ENCODE data around the gene SYNGR3.

DNA sequence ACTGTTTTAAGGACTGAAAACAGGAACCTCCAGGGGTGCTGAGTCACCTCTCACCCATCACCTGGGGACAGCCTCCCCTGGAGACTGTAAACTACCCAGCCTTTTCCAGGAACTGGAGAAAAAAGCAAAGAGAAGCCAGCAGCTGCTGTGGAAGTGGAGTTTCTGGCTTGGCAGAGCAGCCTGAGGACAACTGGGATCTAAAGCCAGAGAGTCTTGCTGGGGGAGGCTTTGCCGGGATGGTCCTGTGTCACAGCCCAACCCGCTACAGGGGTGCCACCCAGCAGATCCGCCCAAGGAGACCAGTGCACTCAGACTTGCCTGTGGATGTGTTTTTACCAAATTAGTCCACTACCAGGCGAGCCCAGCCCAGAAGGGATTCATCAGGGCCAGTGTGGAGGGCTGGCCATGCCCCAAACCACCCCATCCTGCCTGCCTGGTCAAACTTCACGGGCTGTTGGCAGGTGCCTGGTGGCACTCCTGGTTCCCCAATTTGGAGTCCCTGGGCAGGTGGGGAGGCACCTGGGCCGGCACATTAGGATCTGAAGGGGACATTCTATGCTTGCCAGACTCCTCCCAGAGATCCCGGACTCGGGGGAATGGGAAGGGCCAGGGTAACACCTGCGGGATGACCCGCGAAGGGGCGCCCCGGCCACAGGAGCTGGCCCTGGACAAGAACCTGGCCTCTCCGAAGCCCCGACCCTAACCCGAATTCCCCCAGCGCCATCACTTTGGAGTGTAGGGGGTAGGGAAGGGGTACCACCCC lies 47.5 kb upstream of the SYNGR3 start:
- TF ChIP-seq, protein P1, sequence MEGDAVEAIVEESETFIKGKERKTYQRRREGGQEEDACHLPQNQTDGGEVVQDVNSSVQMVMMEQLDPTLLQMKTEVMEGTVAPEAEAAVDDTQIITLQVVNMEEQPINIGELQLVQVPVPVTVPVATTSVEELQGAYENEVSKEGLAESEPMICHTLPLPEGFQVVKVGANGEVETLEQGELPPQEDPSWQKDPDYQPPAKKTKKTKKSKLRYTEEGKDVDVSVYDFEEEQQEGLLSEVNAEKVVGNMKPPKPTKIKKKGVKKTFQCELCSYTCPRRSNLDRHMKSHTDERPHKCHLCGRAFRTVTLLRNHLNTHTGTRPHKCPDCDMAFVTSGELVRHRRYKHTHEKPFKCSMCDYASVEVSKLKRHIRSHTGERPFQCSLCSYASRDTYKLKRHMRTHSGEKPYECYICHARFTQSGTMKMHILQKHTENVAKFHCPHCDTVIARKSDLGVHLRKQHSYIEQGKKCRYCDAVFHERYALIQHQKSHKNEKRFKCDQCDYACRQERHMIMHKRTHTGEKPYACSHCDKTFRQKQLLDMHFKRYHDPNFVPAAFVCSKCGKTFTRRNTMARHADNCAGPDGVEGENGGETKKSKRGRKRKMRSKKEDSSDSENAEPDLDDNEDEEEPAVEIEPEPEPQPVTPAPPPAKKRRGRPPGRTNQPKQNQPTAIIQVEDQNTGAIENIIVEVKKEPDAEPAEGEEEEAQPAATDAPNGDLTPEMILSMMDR (IDR thresholded peaks at IDR 0.05): no peak
- TF ChIP-seq EP300 (IDR thresholded peaks at IDR 0.05; ENCODE audit: low read depth) (no peak), POLR2A (IDR thresholded peaks at IDR 0.05) (no peak), POLR2AphosphoS5 (IDR thresholded peaks at IDR 0.05) (no peak)
